Retinal pigment epithelial cell (primary cell): ENCODE data around the gene TRNP1.

Source experiments
- DNase-seq: peaks from one replicate; pipeline ENCODE4 v3.0.0-alpha.2; 2010; ENCODE audit warnings: low read depth
- H3K4me3 ChIP-seq: 2 replicates; pipeline ENCODE4 v1.5.1; 2011; ENCODE audit warnings: mild to moderate bottlenecking, low read length, control low read depth, moderate library complexity
- CTCF ChIP-seq: conservative IDR thresholded peaks from 2 replicates; pipeline ENCODE4 v1.5.1; 2011; ENCODE audit warnings: low read depth, low read length, control low read depth, inconsistent platforms

The TRNP1 gene

GRCh38 chr1:26959722-26960624 is 33.5 kb upstream of the TRNP1 start, which contains the start of gene KDF1:
Gene KDF1, minus strand, starts transcription at chr1:26960468. Its CDS starts 8,088 bp downstream, at chr1:26952380.
- DNase-seq = no peak
- H3K4me3 ChIP-seq = peak within 1 kb of the TSS; percentile 26
- TF ChIP-seq CTCF = no peak

- peak overlapping the region; percentile 14 for H3K4me3 ChIP-seq
Observed at GRCh38 chr1:26960625-26960966, 32.9 kb upstream of the TRNP1 start.

GRCh38 chr1:26961826-26962225 is 31.7 kb upstream of the TRNP1 start:
- DNase-seq = no peak
- TF ChIP-seq CTCF = no peak
- no peak overlapping the region for H3K4me3 ChIP-seq

More at GRCh38 chr1:26960625-26960966, 32.9 kb upstream of the TRNP1 start:
- no peak for DNase-seq
- no peak for TF ChIP-seq CTCF

- TF ChIP-seq CTCF = no peak
- H3K4me3 ChIP-seq = no peak overlapping the region
- no peak for DNase-seq
Observed at GRCh38 chr1:26965213-26965612, 28.3 kb upstream of the TRNP1 start.

- no peak for DNase-seq
- no peak for TF ChIP-seq CTCF
- H3K4me3 ChIP-seq = no peak overlapping the region
Observed at GRCh38 chr1:26965628-26966027, 27.9 kb upstream of the TRNP1 start.

GRCh38 chr1:26970810-26971209 is 22.7 kb upstream of the TRNP1 start:
- TF ChIP-seq CTCF = no peak
- no peak overlapping the region for H3K4me3 ChIP-seq
- DNase-seq = no peak

GRCh38 chr1:26971590-26971989 is 21.9 kb upstream of the TRNP1 start:
- H3K4me3 ChIP-seq = no peak overlapping the region
- no peak for TF ChIP-seq CTCF
- no peak for DNase-seq
